ENCODE measurements around the gene GGT6.

The GGT6 gene

DNA sequence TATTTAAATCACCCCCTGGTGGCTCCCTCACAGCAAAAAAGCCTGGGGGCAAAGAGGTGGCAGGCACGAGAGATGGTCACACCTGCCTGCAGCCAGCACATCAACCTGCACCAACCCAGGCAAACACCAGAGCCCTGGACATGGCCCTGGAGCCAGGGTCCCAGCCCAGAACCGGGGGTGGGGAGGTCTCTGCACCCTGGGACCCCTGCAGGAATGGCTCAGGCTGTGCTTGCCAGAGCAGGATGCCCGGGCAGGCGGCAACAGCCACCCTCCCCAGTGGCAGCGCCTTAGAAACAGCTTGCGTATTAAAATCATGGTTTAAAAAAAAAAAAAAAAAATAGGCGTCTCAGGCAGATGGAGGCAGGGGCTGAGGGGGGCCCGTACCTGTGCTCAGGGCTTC lies 21.4 kb downstream of the GGT6 start:
- no peaks in the 10 kb centered on the region for H3K4me1 ChIP-seq (ENCODE audit: insufficient read depth, poor library complexity, severe bottlenecking)
- H3K9me3 ChIP-seq (ENCODE audit: severe bottlenecking): no peaks in the 10 kb centered on the region
- no peak for DNase-seq (ENCODE audit: low spot score)
- no peaks in the 10 kb centered on the region for H3K27me3 ChIP-seq (ENCODE audit: insufficient read depth, poor library complexity, severe bottlenecking)
- peaks cover 47% of the 10 kb centered on the region for H3K36me3 ChIP-seq (ENCODE audit: low read depth)
- TF ChIP-seq, protein P1, sequence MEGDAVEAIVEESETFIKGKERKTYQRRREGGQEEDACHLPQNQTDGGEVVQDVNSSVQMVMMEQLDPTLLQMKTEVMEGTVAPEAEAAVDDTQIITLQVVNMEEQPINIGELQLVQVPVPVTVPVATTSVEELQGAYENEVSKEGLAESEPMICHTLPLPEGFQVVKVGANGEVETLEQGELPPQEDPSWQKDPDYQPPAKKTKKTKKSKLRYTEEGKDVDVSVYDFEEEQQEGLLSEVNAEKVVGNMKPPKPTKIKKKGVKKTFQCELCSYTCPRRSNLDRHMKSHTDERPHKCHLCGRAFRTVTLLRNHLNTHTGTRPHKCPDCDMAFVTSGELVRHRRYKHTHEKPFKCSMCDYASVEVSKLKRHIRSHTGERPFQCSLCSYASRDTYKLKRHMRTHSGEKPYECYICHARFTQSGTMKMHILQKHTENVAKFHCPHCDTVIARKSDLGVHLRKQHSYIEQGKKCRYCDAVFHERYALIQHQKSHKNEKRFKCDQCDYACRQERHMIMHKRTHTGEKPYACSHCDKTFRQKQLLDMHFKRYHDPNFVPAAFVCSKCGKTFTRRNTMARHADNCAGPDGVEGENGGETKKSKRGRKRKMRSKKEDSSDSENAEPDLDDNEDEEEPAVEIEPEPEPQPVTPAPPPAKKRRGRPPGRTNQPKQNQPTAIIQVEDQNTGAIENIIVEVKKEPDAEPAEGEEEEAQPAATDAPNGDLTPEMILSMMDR (IDR thresholded peaks at IDR 0.05; ENCODE audit: poor library complexity, severe bottlenecking): no peak
- H3K4me3 ChIP-seq (ENCODE audit: severe bottlenecking): no peak overlapping the region
- no peak overlapping the region for H3K27ac ChIP-seq (ENCODE audit: poor library complexity, severe bottlenecking)
- ATAC-seq (ENCODE audit: low read depth): no peak

DNA sequence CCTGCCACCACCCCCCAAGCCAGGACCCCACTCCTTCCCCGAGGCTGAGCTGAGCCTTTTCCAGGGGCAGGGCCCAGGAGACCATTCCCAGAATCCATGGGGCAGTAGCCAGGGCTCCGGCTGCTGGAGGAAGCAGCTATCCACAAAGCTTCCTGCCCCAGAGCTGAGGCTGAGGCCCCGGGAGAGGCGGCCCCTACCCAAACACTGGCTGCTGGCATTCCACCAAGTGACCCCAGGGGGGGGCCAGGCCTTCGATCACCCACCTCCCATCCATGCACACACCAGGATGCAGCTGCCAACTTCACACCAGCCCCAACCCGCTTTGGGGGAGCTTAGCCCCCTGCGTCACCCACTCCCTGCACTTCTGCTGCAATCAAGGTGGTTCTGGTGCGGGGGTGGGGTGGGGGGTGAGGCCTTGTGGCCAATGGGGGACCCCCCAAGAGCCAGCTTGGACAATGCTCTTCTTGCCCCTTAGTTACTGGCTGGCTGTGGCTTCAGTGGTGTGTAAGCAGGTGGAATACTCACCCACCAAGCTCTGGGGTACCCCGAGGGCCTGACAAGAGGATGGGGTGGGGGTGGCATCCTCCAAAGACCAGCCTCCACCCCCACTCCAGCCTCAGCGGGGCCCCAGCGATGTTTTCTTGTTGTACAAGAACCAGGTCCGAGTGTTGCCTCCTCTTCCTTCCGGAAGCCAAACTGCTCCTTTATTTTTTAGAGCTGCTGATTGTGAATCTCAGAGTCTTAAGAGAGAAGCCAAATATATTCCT lies 22.0 kb downstream of the GGT6 start:
- ATAC-seq (ENCODE audit: low read depth) (no peak), DNase-seq (ENCODE audit: low spot score) (no peak)
- Histone ChIP-seq H3K27me3 (ENCODE audit: insufficient read depth, poor library complexity, severe bottlenecking) (no peaks in the 10 kb centered on the region), H3K4me3 (ENCODE audit: severe bottlenecking) (no peak overlapping the region), H3K4me1 (ENCODE audit: insufficient read depth, poor library complexity, severe bottlenecking) (no peaks in the 10 kb centered on the region), H3K27ac (ENCODE audit: poor library complexity, severe bottlenecking) (no peak overlapping the region), H3K36me3 (ENCODE audit: low read depth) (peaks cover 46% of the 10 kb centered on the region), H3K9me3 (ENCODE audit: severe bottlenecking) (no peaks in the 10 kb centered on the region)
- TF ChIP-seq, protein P1 (IDR thresholded peaks at IDR 0.05; ENCODE audit: poor library complexity, severe bottlenecking): no peak

DNA sequence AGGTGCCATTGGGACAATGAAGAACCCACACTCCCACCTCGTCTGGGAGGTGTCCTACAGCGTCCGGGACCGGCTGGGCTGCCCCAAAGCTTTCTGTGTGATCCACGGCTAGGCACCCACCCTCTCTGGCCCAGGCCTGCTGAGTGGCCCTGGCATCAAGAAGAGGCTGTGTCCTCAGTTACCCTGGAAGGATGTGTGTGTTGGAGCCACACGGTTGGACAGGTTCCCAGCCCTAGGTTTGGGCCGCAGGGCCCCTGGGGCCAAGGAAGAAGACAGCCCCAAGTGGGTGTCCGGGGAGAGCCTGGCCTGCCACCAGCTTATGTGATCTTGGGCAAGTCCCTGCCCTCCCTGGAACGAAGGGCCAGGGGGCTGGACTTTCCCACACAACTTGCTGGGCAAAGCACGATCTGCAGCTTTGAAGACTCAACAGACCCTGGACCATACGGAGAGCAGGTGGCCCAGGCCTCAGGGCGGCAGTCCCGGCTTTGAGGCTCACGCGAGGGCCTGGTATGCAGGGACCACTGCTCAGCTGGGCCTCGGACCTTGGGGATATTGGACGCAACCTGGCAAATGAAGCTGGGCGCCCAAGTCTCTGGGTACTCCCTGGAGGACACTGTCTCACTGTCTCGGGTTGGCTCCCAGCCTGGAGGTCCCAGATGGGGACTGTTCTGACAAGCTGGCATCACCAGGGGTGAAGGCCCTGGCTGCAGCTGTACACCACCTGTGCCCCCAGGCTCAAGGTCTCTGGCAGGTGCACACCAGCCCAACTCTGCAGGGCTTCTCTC lies 22.7 kb downstream of the GGT6 start:
- DNase-seq (ENCODE audit: low spot score) (no peak), ATAC-seq (ENCODE audit: low read depth) (no peak)
- Histone ChIP-seq H3K27me3 (ENCODE audit: insufficient read depth, poor library complexity, severe bottlenecking) (no peaks in the 10 kb centered on the region), H3K4me1 (ENCODE audit: insufficient read depth, poor library complexity, severe bottlenecking) (no peaks in the 10 kb centered on the region), H3K4me3 (ENCODE audit: severe bottlenecking) (no peak overlapping the region), H3K9me3 (ENCODE audit: severe bottlenecking) (no peaks in the 10 kb centered on the region), H3K36me3 (ENCODE audit: low read depth) (peaks cover 41% of the 10 kb centered on the region), H3K27ac (ENCODE audit: poor library complexity, severe bottlenecking) (no peak overlapping the region)
- TF ChIP-seq, protein P1 (IDR thresholded peaks at IDR 0.05; ENCODE audit: poor library complexity, severe bottlenecking): no peak

DNA sequence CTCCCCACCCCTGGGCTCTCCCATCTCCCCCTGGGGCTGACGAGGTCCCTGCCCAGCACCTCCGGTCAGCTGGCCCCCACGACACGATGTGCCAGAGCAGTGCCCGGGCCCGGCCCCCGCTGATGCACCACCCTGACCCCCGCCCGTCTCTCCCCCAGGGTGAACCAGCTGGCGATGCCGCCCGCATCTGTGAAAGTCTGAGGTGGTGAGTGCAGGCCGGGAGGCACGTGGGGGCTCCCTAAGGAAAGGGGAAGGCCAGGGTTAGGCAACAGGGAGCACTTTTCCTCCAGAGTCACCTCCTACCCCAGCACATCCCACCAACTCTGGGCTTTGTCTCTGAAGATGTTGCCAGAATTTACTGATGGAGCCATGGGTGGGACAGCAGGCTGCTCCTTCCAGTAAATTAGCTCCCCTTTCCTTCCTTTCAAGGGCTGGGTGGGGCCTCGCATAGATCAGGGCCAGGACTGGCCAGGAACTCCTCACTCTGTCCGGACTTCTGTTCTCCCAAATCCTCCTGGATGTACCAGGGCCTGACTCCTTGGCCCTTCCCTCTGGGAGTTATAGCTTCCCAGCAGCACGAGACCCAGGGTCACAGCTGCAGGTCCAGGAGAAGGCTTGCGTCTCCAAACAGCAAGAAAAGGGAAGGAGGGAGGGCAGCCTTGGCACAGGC lies 23.5 kb downstream of the GGT6 start:
- H3K4me1 ChIP-seq (ENCODE audit: insufficient read depth, poor library complexity, severe bottlenecking): no peaks in the 10 kb centered on the region
- peaks cover 33% of the 10 kb centered on the region for H3K36me3 ChIP-seq (ENCODE audit: low read depth)
- no peaks in the 10 kb centered on the region for H3K27me3 ChIP-seq (ENCODE audit: insufficient read depth, poor library complexity, severe bottlenecking)
- ATAC-seq (ENCODE audit: low read depth) (peak; percentile 8; the same call in 1 of the 3 replicates), DNase-seq (ENCODE audit: low spot score) (no peak)
- no peak overlapping the region for H3K27ac ChIP-seq (ENCODE audit: poor library complexity, severe bottlenecking)
- no peak overlapping the region for H3K4me3 ChIP-seq (ENCODE audit: severe bottlenecking)
- H3K9me3 ChIP-seq (ENCODE audit: severe bottlenecking): no peaks in the 10 kb centered on the region
- TF ChIP-seq, protein P1 (IDR thresholded peaks at IDR 0.05; ENCODE audit: poor library complexity, severe bottlenecking): no peak

Measured in RWPE2 (cell line).